ENCODE results near the gene C16orf54.
"Not testable (repeated sequence)": the region's sequence is repeated elsewhere in the genome, so short reads cannot be mapped to it uniquely, and the experiment has no call there.

Gene C16orf54

GRCh38 chr16:29789775-29790182, 44.0 kb upstream of the C16orf54 start:
- H3K4me3 ChIP-seq (ENCODE audit: control insufficient read depth, low read depth, low read length), result peak overlapping the region; percentile 72
- no peak for TF ChIP-seq CTCF (IDR thresholded peaks at IDR 0.05; ENCODE audit: control insufficient read depth, insufficient read depth, low read depth, low read length, missing control alignments)

GRCh38 chr16:29787155-29787554, 41.4 kb upstream of the C16orf54 start:
- H3K4me3 ChIP-seq (ENCODE audit: control insufficient read depth, low read depth, low read length), result not testable (repeated sequence)

More at GRCh38 chr16:29789775-29790182, 44.0 kb upstream of the C16orf54 start:
- no peak for DNase-seq (ENCODE audit: low read depth)

GRCh38 chr16:29784901-29785500, 39.2 kb upstream of the C16orf54 start:
- no peak overlapping the region for H3K4me3 ChIP-seq (ENCODE audit: control insufficient read depth, low read depth, low read length)
- TF ChIP-seq CTCF (IDR thresholded peaks at IDR 0.05; ENCODE audit: control insufficient read depth, insufficient read depth, low read depth, low read length, missing control alignments), result peak; percentile 86
- no peak for DNase-seq (ENCODE audit: low read depth)

More at GRCh38 chr16:29787155-29787554, 41.4 kb upstream of the C16orf54 start:
- not testable (repeated sequence) for DNase-seq (ENCODE audit: low read depth)

GRCh38 chr16:29784157-29784556, 38.4 kb upstream of the C16orf54 start:
- H3K4me3 ChIP-seq (ENCODE audit: control insufficient read depth, low read depth, low read length), result no peak overlapping the region
- DNase-seq (ENCODE audit: low read depth), result no peak
- TF ChIP-seq CTCF (IDR thresholded peaks at IDR 0.05; ENCODE audit: control insufficient read depth, insufficient read depth, low read depth, low read length, missing control alignments), result no peak

GRCh38 chr16:29783094-29783953, 37.5 kb upstream of the C16orf54 start:
- not testable (repeated sequence) for DNase-seq (ENCODE audit: low read depth); H3K4me3 ChIP-seq (ENCODE audit: control insufficient read depth, low read depth, low read length)

GRCh38 chr16:29779474-29779873, 33.7 kb upstream of the C16orf54 start:
- DNase-seq (ENCODE audit: low read depth), result no peak
- H3K4me3 ChIP-seq (ENCODE audit: control insufficient read depth, low read depth, low read length), result no peak overlapping the region
- TF ChIP-seq CTCF (IDR thresholded peaks at IDR 0.05; ENCODE audit: control insufficient read depth, insufficient read depth, low read depth, low read length, missing control alignments), result no peak

GRCh38 chr16:29777576-29778350, 32.0 kb upstream of the C16orf54 start, which contains the start of gene ZG16:
TSS of gene ZG16 (plus strand) at chr16:29778256. CDS start at chr16:29779267, 1,011 bp downstream.
- no peak for DNase-seq (ENCODE audit: low read depth)
- H3K4me3 ChIP-seq (ENCODE audit: control insufficient read depth, low read depth, low read length), result no peak within 1 kb of the TSS
- TF ChIP-seq CTCF (IDR thresholded peaks at IDR 0.05; ENCODE audit: control insufficient read depth, insufficient read depth, low read depth, low read length, missing control alignments), result no peak

Measured in AG09309 (cell line).